Anterior cingulate cortex (tissue), 58 donors: ENCODE measurements around the gene DUSP14.

Source experiments
- DNase-seq, 58 donors: peaks; one replicate each; lab custom pipeline; 2025; lab: John Stamatoyannopoulos, UW

DUSP14 gene

GRCh38 chr17:37553401-37553966 is 63.8 kb downstream of the DUSP14 start:
- DNase-seq = no peak

- DNase-seq = no peak
Measured at GRCh38 chr17:37555386-37555785, 65.7 kb downstream of the DUSP14 start.

GRCh38 chr17:37557482-37557881 is 67.8 kb downstream of the DUSP14 start:
- DNase-seq = no peak

- no peak for DNase-seq
Measured at GRCh38 chr17:37558299-37558698, 68.6 kb downstream of the DUSP14 start.

GRCh38 chr17:37562016-37562745 is 72.5 kb downstream of the DUSP14 start:
- no peak for DNase-seq
